ENCODE results near the gene SLC12A7.
A peak's percentile ranks its signal among the peaks of the same experiment; 100 is the strongest.

Gene SLC12A7

GRCh38 chr5:1045960-1046560 is 65.8 kb downstream of the SLC12A7 start:
- DNase-seq, result no peak

GRCh38 chr5:1044117-1044516 is 67.7 kb downstream of the SLC12A7 start:
- DNase-seq, result no peak

GRCh38 chr5:1043327-1043726 is 68.5 kb downstream of the SLC12A7 start:
- no peak for DNase-seq

- no peak for DNase-seq
Measured at GRCh38 chr5:1042626-1043025, 69.2 kb downstream of the SLC12A7 start.

DNA sequence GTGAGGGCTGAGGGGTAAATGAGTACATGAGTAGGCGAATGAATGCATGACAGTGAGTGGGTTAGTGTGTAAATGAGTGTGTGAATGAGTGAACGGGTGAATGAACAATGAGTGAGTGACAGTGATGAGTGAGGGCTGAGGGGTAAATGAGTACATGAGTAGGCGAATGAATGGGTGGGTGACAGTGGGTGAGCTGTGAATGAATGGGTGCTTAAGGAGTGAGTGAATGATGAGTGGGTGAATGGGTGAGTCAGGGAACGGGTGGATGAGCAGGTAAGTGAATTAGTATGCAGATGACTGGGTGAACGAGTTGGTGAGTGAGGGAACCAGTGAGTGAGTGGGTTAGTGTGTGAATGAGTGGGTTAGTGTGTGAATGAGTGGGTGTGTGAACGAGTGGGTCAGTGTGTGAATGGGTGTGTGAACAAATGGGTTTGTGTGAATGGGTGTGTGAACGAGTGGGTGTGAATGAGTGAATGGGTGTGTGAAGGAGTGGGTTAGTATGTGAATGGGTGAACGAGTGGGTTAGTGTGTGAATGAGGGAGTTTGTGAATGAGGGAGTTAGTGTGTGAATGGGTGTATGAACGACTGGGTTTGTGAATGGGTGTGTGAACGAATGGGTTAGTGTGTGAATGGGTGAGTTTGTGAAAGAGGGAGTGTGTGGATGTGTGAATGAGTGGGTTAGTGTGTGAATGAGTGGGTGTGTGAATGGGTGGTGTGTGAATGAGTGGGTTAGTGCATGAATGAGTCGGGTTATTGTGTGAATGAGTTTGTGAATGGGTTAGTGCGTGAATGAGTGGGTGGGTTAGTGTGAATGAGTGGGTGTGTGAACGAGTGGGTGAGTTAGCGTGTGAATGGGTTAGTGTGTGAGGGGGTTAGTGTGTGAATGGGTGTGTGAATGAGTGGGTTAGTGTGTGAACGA is 70.4 kb downstream of the SLC12A7 start:
- no peak for DNase-seq

GRCh38 chr5:1040571-1040970 is 71.3 kb downstream of the SLC12A7 start:
- DNase-seq, result no peak

- DNase-seq, result no peak
Measured at GRCh38 chr5:1039706-1040260, 72.1 kb downstream of the SLC12A7 start.

- no peak for DNase-seq
Measured at GRCh38 chr5:1039210-1039548, 72.7 kb downstream of the SLC12A7 start.

DNA sequence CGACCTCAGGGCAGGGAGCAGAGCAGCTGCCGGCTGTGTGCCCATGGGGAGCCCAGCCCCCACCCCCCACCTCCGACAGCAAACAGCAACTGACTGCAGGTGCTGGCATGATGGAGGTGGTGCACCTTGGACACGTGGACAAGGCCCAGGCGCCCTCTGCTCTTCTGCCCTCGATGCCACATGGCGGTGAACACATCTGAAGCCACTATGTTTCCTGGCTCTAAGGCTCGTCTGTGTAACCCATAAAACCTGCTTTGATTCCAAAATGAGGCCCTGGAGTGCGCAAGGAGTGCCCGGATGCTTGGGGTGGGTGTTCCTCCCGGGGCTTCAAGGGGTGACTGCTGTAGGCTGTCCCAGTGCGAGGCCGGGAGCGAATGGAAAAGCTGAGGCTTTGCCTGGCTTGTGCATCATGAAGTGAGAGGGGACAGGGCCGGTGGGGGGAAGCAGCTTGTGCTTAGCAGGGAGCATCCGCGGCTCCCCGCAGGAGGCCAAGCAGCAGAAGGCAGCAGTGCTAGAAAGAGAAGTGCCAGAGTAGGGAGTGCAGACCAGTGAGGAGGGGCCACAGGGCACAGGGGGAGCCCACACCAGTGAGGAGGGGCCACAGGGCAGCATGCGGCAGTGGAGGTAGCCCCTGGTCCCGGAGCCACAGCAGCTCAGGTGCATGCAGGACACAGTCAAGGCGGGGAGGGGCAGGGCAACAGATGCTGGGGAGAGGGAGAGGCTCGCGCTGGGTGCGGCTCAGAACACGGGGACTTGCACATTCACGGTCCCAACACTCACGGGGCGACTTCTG is 73.2 kb downstream of the SLC12A7 start:
- DNase-seq, result no peak

DNA sequence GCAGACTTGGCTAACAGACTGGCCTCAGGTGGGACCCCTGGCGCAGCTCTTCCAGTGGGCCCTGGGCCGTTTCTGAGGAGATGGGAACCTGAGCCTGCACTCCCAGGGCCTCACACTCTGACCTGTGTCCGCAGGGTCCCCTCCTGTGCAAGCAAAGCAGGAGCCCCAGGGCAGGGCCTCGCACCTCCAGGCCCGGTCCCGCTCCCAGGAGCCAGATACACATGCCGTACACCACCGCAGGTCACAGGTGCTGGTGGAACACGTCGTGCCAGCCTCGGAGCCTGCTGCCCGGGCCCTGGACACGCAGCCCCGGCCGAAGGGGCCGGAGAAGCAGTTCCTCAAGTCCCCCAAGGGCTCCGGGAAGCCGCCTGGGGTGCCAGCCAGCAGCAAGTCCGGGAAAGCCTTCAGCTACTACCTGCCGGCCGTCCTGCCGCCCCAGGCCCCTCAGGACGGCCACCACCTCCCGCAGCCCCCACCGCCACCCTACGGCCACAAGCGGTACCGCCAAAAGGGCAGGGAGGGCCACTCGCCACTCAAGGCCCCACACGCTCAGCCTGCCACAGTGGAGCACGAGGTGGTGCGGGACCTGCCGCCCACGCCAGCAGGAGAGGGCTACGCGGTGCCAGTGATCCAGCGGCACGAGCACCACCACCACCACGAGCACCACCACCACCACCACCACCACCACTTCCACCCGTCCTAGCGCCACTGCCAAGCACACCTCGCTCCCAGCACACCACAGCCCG is 74.0 kb downstream of the SLC12A7 start:
- DNase-seq, result no peak

GRCh38 chr5:1037123-1037670 is 74.7 kb downstream of the SLC12A7 start:
- peak in 1 of 2 experiments; percentile 40 for DNase-seq

DNA sequence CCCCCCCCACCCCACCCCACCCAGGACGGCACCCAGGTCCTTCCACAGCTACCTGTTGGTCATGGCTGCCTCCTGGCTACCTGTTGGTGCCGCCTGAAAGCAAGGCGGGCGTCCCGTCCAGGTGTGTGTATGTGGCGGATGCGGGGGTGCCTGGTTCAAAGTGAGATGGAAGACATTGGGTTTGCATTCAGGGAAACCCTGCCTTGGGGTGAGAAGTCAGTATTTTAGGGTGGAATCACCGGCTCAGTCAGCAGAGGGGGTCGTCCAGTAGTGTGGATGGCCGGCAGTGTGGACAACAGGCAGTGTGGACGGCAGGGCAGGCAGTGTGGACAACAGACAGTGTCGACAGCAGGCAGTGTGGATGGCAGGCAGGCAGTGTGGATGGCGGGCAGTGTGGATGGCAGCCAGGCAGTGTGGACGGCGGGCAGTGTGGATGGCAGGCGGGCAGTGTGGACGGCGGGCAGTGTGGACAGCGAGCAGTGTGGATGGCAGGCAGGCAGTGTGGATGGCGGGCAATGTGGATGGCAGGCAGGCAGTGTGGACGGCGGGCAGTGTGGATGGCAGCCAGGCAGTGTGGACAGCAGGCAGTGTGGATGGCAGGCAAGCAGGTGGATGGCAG is 75.2 kb downstream of the SLC12A7 start:
- DNase-seq, result no peak

DNA sequence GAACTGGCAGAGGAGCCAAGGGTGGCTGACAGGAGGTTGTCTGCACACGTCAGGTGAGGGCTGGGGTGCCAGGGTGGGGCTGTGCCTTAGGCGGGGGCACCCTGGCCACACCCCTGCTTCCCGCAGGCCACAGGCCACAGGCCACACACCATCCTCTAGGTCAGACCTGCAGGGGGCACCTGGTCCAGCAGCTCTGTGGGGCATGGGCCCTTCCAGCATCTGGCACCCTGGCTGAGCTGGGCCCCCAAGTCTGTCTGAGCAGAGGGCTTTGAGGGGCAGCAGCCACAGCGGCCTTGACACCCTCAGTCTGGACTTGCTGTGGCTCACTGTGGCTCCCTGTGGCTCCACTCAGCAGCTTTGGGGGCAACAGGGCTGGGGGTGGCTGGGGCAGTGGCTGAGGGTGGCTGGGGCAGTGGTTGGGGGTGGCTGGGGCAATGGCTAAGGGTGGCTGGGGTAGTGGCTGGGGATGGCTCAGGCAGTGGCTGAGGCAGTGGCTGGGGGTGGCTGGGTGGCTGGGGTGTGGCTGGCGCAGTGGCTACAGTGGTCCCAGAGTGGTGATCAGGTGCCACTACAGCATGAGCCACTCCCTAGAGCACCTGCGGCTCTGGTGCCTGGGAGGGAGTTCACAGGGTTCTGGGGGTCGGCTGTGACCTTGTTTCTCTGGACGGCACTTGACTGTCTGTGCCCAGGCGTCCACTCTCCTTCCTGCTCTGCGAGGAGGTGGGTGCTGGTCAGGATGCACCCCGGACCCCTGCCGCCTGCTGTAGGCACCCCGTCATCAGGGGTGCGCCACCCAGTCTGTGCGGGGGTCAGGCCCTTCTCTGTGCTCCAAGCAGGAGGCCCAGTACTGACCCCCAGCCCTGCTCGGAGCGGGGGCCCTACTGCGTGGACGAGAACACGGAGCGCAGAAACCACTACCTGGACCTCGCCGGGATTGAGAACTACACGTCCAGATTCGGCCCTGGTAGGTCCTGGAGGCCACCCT is 76.2 kb downstream of the SLC12A7 start:
- DNase-seq, result no peak

- no peak for DNase-seq
Measured at GRCh38 chr5:1034986-1035385, 76.9 kb downstream of the SLC12A7 start.

- no peak for DNase-seq
Measured at GRCh38 chr5:1034421-1034905, 77.4 kb downstream of the SLC12A7 start.

GRCh38 chr5:1033606-1034420 is 78.0 kb downstream of the SLC12A7 start:
- DNase-seq, result no peak

DNA sequence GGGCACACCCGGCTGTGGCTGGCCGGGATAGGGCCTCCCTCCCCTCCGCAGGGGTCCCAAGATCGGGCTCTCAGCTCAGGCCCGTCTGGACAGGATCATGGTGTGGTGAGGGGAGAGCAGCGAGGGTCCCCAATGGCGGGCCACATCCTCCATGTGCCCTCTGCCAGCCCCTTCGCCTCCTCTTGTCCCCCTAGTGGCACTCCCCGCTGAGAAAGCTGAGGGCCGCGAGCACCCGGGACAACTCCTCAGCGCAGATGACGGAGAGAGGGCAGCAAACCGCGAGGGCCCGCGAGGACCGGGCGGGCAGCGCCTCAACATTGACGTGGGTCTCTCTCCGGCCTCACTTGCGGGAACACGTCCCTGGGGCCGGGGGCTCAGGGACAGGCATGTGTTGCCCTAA is 78.7 kb downstream of the SLC12A7 start:
- DNase-seq, result no peak

DNA sequence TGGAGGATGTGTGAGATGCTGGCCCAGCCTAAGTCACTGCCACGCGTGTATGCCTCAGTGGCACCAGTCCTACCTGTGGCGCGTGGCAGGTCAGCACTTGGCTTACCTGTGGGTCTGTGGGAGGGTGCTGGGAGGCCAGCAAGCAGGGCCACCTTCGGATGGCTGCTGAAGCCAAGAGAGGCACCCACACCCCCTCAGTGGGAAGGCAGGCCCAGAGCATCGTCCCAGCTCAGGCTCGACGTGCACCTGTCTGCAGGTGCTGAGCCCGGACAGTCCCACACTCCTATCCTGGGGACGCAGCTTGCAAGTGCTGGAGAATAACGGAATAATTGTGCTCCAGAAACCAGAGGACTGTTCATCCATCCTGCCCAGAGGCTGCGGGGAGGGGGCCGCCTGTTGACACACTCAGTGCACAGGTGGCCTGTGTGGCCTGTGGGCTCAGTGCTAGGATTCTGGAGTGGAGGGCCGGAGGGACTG is 79.3 kb downstream of the SLC12A7 start:
- no peak for DNase-seq

DNA sequence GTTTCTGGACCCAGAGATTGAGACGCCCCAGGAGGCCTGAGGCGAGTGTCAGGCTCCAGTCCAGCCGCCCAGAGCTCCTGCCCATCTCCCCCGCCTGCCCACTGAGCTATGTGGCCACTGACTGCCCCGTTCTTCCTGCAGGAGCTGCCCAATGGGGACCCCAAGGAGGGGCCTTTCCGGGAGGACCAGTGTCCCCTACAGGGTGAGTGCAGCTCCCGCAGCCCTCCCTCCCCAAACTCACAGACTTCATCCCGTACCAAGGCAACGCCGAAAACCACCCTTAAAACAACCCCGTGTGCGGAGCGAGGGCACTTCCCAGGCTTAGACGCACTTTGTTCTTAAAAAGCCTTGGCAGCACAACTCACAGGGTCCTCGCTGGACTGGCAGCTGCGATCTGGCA is 79.9 kb downstream of the SLC12A7 start:
- no peak for DNase-seq

Measured in NCI-H2081 (cell line).